ENCODE results near the gene VSTM1. TPM values are rescaled to one million over a fixed set of nuclear protein-coding genes. Genes with fewer than 3 reads are reported as not detected.

Gene VSTM1
- polyA plus RNA-seq, 4 donors, result 0.17 to 0.18 TPM; not detected in 2

- no peak for DNase-seq (ENCODE audit: low read depth in 4 of 4, low spot score in 3 of 4)
Observed at GRCh38 chr19:54014920-54015560, 48.7 kb downstream of the VSTM1 start.

GRCh38 chr19:54013866-54014265 is 49.8 kb downstream of the VSTM1 start:
- no peak for DNase-seq (ENCODE audit: low read depth in 4 of 4, low spot score in 3 of 4)

- no peak for DNase-seq (ENCODE audit: low read depth in 4 of 4, low spot score in 3 of 4)
Observed at GRCh38 chr19:54011507-54012211, 52.0 kb downstream of the VSTM1 start.

GRCh38 chr19:54010474-54010873 is 53.2 kb downstream of the VSTM1 start:
- no peak for DNase-seq (ENCODE audit: low read depth in 4 of 4, low spot score in 3 of 4)

GRCh38 chr19:54009440-54009839 is 54.3 kb downstream of the VSTM1 start:
- DNase-seq (ENCODE audit: low read depth in 4 of 4, low spot score in 3 of 4), result no peak

- no peak for DNase-seq (ENCODE audit: low read depth in 4 of 4, low spot score in 3 of 4)
Observed at GRCh38 chr19:54002495-54003315, 61.0 kb downstream of the VSTM1 start.

GRCh38 chr19:54001496-54001895 is 62.2 kb downstream of the VSTM1 start:
- DNase-seq (ENCODE audit: low read depth in 4 of 4, low spot score in 3 of 4), result no peak

- no peak for DNase-seq (ENCODE audit: low read depth in 4 of 4, low spot score in 3 of 4)
Observed at GRCh38 chr19:53999694-54000093, 64.0 kb downstream of the VSTM1 start.

GRCh38 chr19:53998223-53998622 is 65.5 kb downstream of the VSTM1 start:
- no peak for DNase-seq (ENCODE audit: low read depth in 4 of 4, low spot score in 3 of 4)

- DNase-seq (ENCODE audit: low read depth in 4 of 4, low spot score in 3 of 4), result no peak
Observed at GRCh38 chr19:53994811-53995210, 68.9 kb downstream of the VSTM1 start.

- DNase-seq (ENCODE audit: low read depth in 4 of 4, low spot score in 3 of 4), result no peak
Observed at GRCh38 chr19:53993448-53993847, 70.2 kb downstream of the VSTM1 start.

GRCh38 chr19:53992815-53993214 is 70.9 kb downstream of the VSTM1 start:
- DNase-seq (ENCODE audit: low read depth in 4 of 4, low spot score in 3 of 4), result no peak

- DNase-seq (ENCODE audit: low read depth in 4 of 4, low spot score in 3 of 4), result no peak
Observed at GRCh38 chr19:53992211-53992610, 71.5 kb downstream of the VSTM1 start.

- no peak for DNase-seq (ENCODE audit: low read depth in 4 of 4, low spot score in 3 of 4)
Observed at GRCh38 chr19:53991224-53992113, 72.2 kb downstream of the VSTM1 start, which contains the start of gene CACNG6. TSS of gene CACNG6 (plus strand) at chr19:53991637. CDS start at chr19:53992878, 1,241 bp downstream.

Other genes starting within 250 kb of the VSTM1 start
- gene NLRP12, start 239.6 kb downstream of the VSTM1 start, polyA plus RNA-seq (ENCODE audit: insufficient read length in 4 of 4), result under 1 TPM; 0.16 to 0.21 (median 0.17) TPM
- gene MYADM, start 196.0 kb downstream of the VSTM1 start, polyA plus RNA-seq (ENCODE audit: insufficient read length in 4 of 4), result 10 to 100 TPM; 71.2 to 79.5 (median 79.5) TPM
- under 1 TPM; 0.39 to 0.67 (median 0.54) TPM for gene PRKCG, start 181.7 kb downstream of the VSTM1 start, polyA plus RNA-seq (ENCODE audit: insufficient read length in 4 of 4)
- gene CACNG7, start 154.6 kb downstream of the VSTM1 start, polyA plus RNA-seq (ENCODE audit: insufficient read length in 4 of 4), result 1 to 10 TPM in 2 of 4 donors, under 1 TPM in 2; 0.61 to 1.4 (median 0.94) TPM
- gene CACNG8, start 101.0 kb downstream of the VSTM1 start, polyA plus RNA-seq (ENCODE audit: insufficient read length in 4 of 4), result under 1 TPM; 0.17 to 0.29 (median 0.26) TPM
- gene CACNG6, start 72.3 kb downstream of the VSTM1 start, polyA plus RNA-seq (ENCODE audit: insufficient read length in 4 of 4), result 1 to 10 TPM in 1 of 4 donors, under 1 TPM in 3; 0.77 to 1.5 (median 0.84) TPM
- not detected for gene TARM1, start 17.5 kb upstream of the VSTM1 start, polyA plus RNA-seq (ENCODE audit: insufficient read length in 4 of 4)
- under 1 TPM; 0.15 to 0.33 (median 0.21) TPM for gene OSCAR, start 36.9 kb upstream of the VSTM1 start, polyA plus RNA-seq (ENCODE audit: insufficient read length in 4 of 4)
- 100 to 1,000 TPM; 103 to 139 (median 114) TPM for gene NDUFA3, start 39.0 kb upstream of the VSTM1 start, polyA plus RNA-seq (ENCODE audit: insufficient read length in 4 of 4)
- 10 to 100 TPM; 14.3 to 22.6 (median 14.4) TPM for gene TFPT, start 51.8 kb upstream of the VSTM1 start, polyA plus RNA-seq (ENCODE audit: insufficient read length in 4 of 4)
- 10 to 100 TPM; 64.7 to 81.6 (median 67.2) TPM for gene PRPF31, start 51.9 kb upstream of the VSTM1 start, polyA plus RNA-seq (ENCODE audit: insufficient read length in 4 of 4)
- gene CNOT3, start 73.9 kb upstream of the VSTM1 start, polyA plus RNA-seq (ENCODE audit: insufficient read length in 4 of 4), result 10 to 100 TPM; 61.5 to 76.2 (median 64.8) TPM
- gene LENG1, start 95.8 kb upstream of the VSTM1 start, polyA plus RNA-seq (ENCODE audit: insufficient read length in 4 of 4), result 1 to 10 TPM; 7.9 to 9.6 (median 8.4) TPM
- gene TMC4, start 109.3 kb upstream of the VSTM1 start, polyA plus RNA-seq (ENCODE audit: insufficient read length in 4 of 4), result 10 to 100 TPM; 26.9 to 35.6 (median 33.7) TPM
- gene MBOAT7, start 125.7 kb upstream of the VSTM1 start, polyA plus RNA-seq (ENCODE audit: insufficient read length in 4 of 4), result 10 to 100 TPM; 65.8 to 86.6 (median 70.3) TPM
- gene TSEN34, start 127.4 kb upstream of the VSTM1 start, polyA plus RNA-seq (ENCODE audit: insufficient read length in 4 of 4), result 10 to 100 TPM; 52.4 to 68.5 (median 54.5) TPM
- 1,000 to 10,000 TPM; 1,225 to 2,135 (median 1,430) TPM for gene RPS9, start 137.0 kb upstream of the VSTM1 start, polyA plus RNA-seq (ENCODE audit: insufficient read length in 4 of 4)
- 1 to 10 TPM in 2 of 4 donors, under 1 TPM in 2; 0.83 to 1.7 (median 1.1) TPM for gene LILRB3, start 159.1 kb upstream of the VSTM1 start, polyA plus RNA-seq (ENCODE audit: insufficient read length in 4 of 4)
- gene LILRA6, start 178.9 kb upstream of the VSTM1 start, polyA plus RNA-seq (ENCODE audit: insufficient read length in 4 of 4), result under 1 TPM; 0.25 to 0.83 (median 0.65) TPM
- gene LILRB5, start 193.4 kb upstream of the VSTM1 start, polyA plus RNA-seq (ENCODE audit: insufficient read length in 4 of 4), result 1 to 10 TPM; 1.9 to 2.6 (median 2.1) TPM
- 1 to 10 TPM in 2 of 4 donors, under 1 TPM in 2; 0.87 to 1.5 (median 1.0) TPM for gene LILRB2, start 217.2 kb upstream of the VSTM1 start, polyA plus RNA-seq (ENCODE audit: insufficient read length in 4 of 4)
- gene LILRA5, start 249.3 kb upstream of the VSTM1 start, polyA plus RNA-seq (ENCODE audit: insufficient read length in 4 of 4), result 1 to 10 TPM in 1 of 4 donors, under 1 TPM in 3; 0.17 to 1.2 (median 0.34) TPM